Measurements from ENCODE around the gene POLD1.

POLD1 gene

GRCh38 chr19:50447053-50447452, 62.9 kb downstream of the POLD1 start:
- DNase-seq, result no peak

- DNase-seq, result no peak
Measured at GRCh38 chr19:50447750-50448149, 63.6 kb downstream of the POLD1 start.

- no peak for DNase-seq
Measured at GRCh38 chr19:50449236-50449899, 65.2 kb downstream of the POLD1 start.

- DNase-seq, result no peak
Measured at GRCh38 chr19:50450369-50451222, 66.4 kb downstream of the POLD1 start.

- no peak for DNase-seq
Measured at GRCh38 chr19:50451223-50451534, 67.0 kb downstream of the POLD1 start.

- no peak for DNase-seq
Measured at GRCh38 chr19:50453243-50453642, 69.1 kb downstream of the POLD1 start.

- no peak for DNase-seq
Measured at GRCh38 chr19:50455992-50456391, 71.8 kb downstream of the POLD1 start.

GRCh38 chr19:50457300-50457699, 73.2 kb downstream of the POLD1 start:
- DNase-seq, result no peak

- DNase-seq, result no peak
Measured at GRCh38 chr19:50458396-50459066, 74.4 kb downstream of the POLD1 start.

GRCh38 chr19:50459067-50459456, 74.9 kb downstream of the POLD1 start:
- no peak for DNase-seq

- no peak for DNase-seq
Measured at GRCh38 chr19:50459638-50460037, 75.5 kb downstream of the POLD1 start.

- peak; percentile 68 for DNase-seq
Measured at GRCh38 chr19:50460161-50460765, 76.1 kb downstream of the POLD1 start.

GRCh38 chr19:50461066-50461875, 77.1 kb downstream of the POLD1 start:
- peak; percentile 74 for DNase-seq

- no peak for DNase-seq
Measured at GRCh38 chr19:50462970-50463369, 78.8 kb downstream of the POLD1 start.

GRCh38 chr19:50464348-50464747, 80.2 kb downstream of the POLD1 start:
- no peak for DNase-seq

- DNase-seq, result no peak
Measured at GRCh38 chr19:50465000-50465399, 80.9 kb downstream of the POLD1 start.

GRCh38 chr19:50465986-50466705, 82.0 kb downstream of the POLD1 start:
- no peak for DNase-seq

- DNase-seq, result no peak
Measured at GRCh38 chr19:50466706-50467039, 82.5 kb downstream of the POLD1 start.

GRCh38 chr19:50467566-50467965, 83.4 kb downstream of the POLD1 start:
- DNase-seq, result no peak
